ENCODE measurements around the gene FAM53B.

FAM53B gene

GRCh38 chr10:124692100-124692446 lies 52.1 kb downstream of the FAM53B start (continued):
- no peak for TF ChIP-seq PBX3 (CRISPR knock-in tag; IDR thresholded peaks at IDR 0.05)
- TF ChIP-seq ZNF112 (tag by site-specific recombination; IDR thresholded peaks at IDR 0.05), result no peak
- TF ChIP-seq ZNF571 (tag by site-specific recombination; IDR thresholded peaks at IDR 0.05), result no peak
- no peak for TF ChIP-seq KLF9 (tag by site-specific recombination; IDR thresholded peaks at IDR 0.05; ENCODE audit: low read depth)

GRCh38 chr10:124691421-124692099 lies 52.6 kb downstream of the FAM53B start:
- ChIA-PET CTCF (no interaction called here), POLR2A (no interaction called here)
- Histone ChIP-seq H3K4me3 (ENCODE audit: low read depth, low read length) (no peak overlapping the region), H3K27ac (ENCODE audit: extremely low read depth, low read depth, low read length) (no peak overlapping the region), H3K9me3 (ENCODE audit: control insufficient read depth, insufficient read depth, low read depth, low read length) (no peaks in the 10 kb centered on the region), H3K36me3 (ENCODE audit: control insufficient read depth in 2 of 2, insufficient read depth in 1 of 2, low read length in 2 of 2) (peaks cover 0 to 45% of the 10 kb centered on the region in 2 experiments; a peak in 1 of 3 replicates), H3K4me1 (ENCODE audit: control insufficient read depth, insufficient read depth, low read length) (no peaks in the 10 kb centered on the region)
- no peak for TF ChIP-seq KLF10 (tag by site-specific recombination; IDR thresholded peaks at IDR 0.05)
- no peak for TF ChIP-seq BCL6B (tag by site-specific recombination; IDR thresholded peaks at IDR 0.05)

- ChIA-PET POLR2A (no interaction called here), CTCF (interaction anchor here (0.6 kb wide), 1 partner anchor 302 kb away, joined by 3 read pairs; no protein-coding TSS in a partner anchor)
- Histone ChIP-seq H3K4me1 (ENCODE audit: control insufficient read depth, insufficient read depth, low read length) (no peaks in the 10 kb centered on the region), H3K9me3 (ENCODE audit: control insufficient read depth, insufficient read depth, low read depth, low read length) (no peaks in the 10 kb centered on the region), H3K4me3 (ENCODE audit: low read depth, low read length) (no peak overlapping the region), H3K27ac (ENCODE audit: extremely low read depth, low read depth, low read length) (no peak overlapping the region), H3K36me3 (ENCODE audit: control insufficient read depth in 2 of 2, insufficient read depth in 1 of 2, low read length in 2 of 2) (peaks cover 0 to 42% of the 10 kb centered on the region in 2 experiments; a peak in 1 of 3 replicates)
- TF ChIP-seq ZNF211 (tag by site-specific recombination; IDR thresholded peaks at IDR 0.05; ENCODE audit: low read depth) (no peak), ZNF121 (tag by site-specific recombination; IDR thresholded peaks at IDR 0.05) (no peak), ZNF362 (tag by site-specific recombination; IDR thresholded peaks at IDR 0.05) (no peak), ZNF37A (tag by site-specific recombination; IDR thresholded peaks at IDR 0.05) (no peak), ZNF692 (tag by site-specific recombination; IDR thresholded peaks at IDR 0.05) (no peak), MZF1 (tag by site-specific recombination; IDR thresholded peaks at IDR 0.05; ENCODE audit: borderline replicate concordance) (no peak), ZBTB7A (tag by site-specific recombination; IDR thresholded peaks at IDR 0.05; ENCODE audit: low read depth) (no peak), ZSCAN30 (tag by site-specific recombination; IDR thresholded peaks at IDR 0.05) (no peak), RBAK (tag by site-specific recombination; IDR thresholded peaks at IDR 0.05) (no peak), ZNF239 (tag by site-specific recombination; IDR thresholded peaks at IDR 0.05) (no peak), ZNF221 (tag by site-specific recombination; IDR thresholded peaks at IDR 0.05; ENCODE audit: borderline replicate concordance) (no peak), ZNF18 (tag by site-specific recombination; IDR thresholded peaks at IDR 0.05) (no peak), ZNF398 (tag by site-specific recombination; IDR thresholded peaks at IDR 0.05) (no peak), PRDM4 (tag by site-specific recombination; IDR thresholded peaks at IDR 0.05) (no peak)
Measured at GRCh38 chr10:124691002-124691401, 53.2 kb downstream of the FAM53B start.
